GM19324 (cell line): ENCODE measurements around the gene GFER.

Source experiments
- ATAC-seq: cut with Tn5 transposase; IDR thresholded peaks from one replicate; pipeline ENCODE4 v1.9.1; 2021; ENCODE audit warnings: mild to moderate bottlenecking, moderate library complexity; ENCODE audit not compliant: unreplicated experiment, low FRiP score

The GFER gene

GRCh38 chr16:2036200-2036966 is 52.4 kb downstream of the GFER start:
- no peak for ATAC-seq

- ATAC-seq = no peak
These were observed 53.1 kb downstream of the GFER start for GRCh38 chr16:2037115-2037514.
